ENCODE results near the gene FAHD1.

- TF ChIP-seq L3MBTL2 (conservative IDR thresholded peaks at IDR 0.05) (no peak), BHLHE40 (IDR thresholded peaks at IDR 0.05; ENCODE audit: borderline replicate concordance) (no peak), SP1 (IDR thresholded peaks at IDR 0.05) (no peak), NFRKB (IDR thresholded peaks at IDR 0.05) (no peak), TARDBP (IDR thresholded peaks at IDR 0.05) (no peak), FOXA1 (IDR thresholded peaks at IDR 0.05) (no peak)
Measured at GRCh38 chr16:1779741-1780676, 47.0 kb upstream of the FAHD1 start.
